PFSK-1 (cell line): ENCODE measurements around the gene KIRREL3.

Experiments
- POLR2AphosphoS5 ChIP-seq: IDR thresholded peaks from 2 replicates; pipeline ENCODE4 v1.6.1; 2012; ENCODE audit warnings: low read depth, mild to moderate bottlenecking, control low read depth, low read length, moderate library complexity
- REST ChIP-seq, 2 experiments: IDR thresholded peaks; 2 replicates each; pipeline versions ENCODE4 v1.6.1 to v1.8.0; 2011 to 2012; ENCODE audit warnings: low read depth in 2 of 2, low read length in 2 of 2, control low read depth in 1 of 2, inconsistent platforms in 1 of 2, mild to moderate bottlenecking in 1 of 2, moderate library complexity in 1 of 2; ENCODE audit not compliant: insufficient read depth in 1 of 2
- SIN3A ChIP-seq: IDR thresholded peaks from 2 replicates; pipeline ENCODE4 v1.6.1; 2012; ENCODE audit warnings: mild to moderate bottlenecking, low read length, moderate library complexity, borderline replicate concordance; ENCODE audit not compliant: insufficient read depth

DNA sequence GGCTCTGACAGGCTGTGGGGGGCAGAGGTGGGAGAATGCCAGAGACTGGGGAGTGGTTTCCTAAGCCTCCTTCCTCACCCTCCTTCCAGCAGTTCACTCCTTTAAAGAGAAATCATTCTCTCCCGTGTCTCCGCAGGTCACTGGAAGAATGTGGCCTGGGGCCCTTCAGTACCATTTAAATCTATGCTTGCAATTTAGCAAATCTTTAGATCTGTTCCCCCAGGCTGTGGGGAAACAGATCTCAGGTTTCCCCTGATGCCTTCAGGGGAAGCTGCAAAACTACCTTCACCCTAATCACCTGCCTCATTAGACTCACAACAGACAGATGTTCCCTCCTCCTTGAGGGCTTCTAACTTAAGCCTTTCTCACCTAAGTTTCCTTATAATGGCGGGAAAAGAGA lies 55.3 kb downstream of the KIRREL3 start:
- TF ChIP-seq SIN3A (no peak), POLR2AphosphoS5 (no peak), REST (IDR thresholded peaks at IDR 0.05; ENCODE audit: insufficient read depth in 1 of 2, low read depth in 2 of 2, low read length in 2 of 2) (no peak)
